Activated B cell treated with CpG ODN at 0.5 μM for 24 hours (primary cell): ENCODE measurements around the gene SLC24A4. TPM values are rescaled to one million over a fixed set of nuclear protein-coding genes. Genes with fewer than 3 reads are reported as not detected.

Source experiments
- ATAC-seq: fragments of 200-7000 bp; cut with Tn5 transposase; one replicate; pipeline ENCODE4 v1.10.0; 2021; ENCODE audit warnings: low read depth, mild to moderate bottlenecking, moderate library complexity
- CTCF ChIA-PET: fragments of 350-600 bp; sonication (Branson Sonifier 250); formaldehyde crosslinking; loops from one replicate; lab custom pipeline; 2021; ENCODE audit warnings: antibody characterized with exemption; lab: Charles Lee
- POLR2A ChIA-PET: fragments of 350-600 bp; sonication (Branson Sonifier 250); formaldehyde crosslinking; loops from one replicate; lab custom pipeline; 2021; ENCODE audit warnings: antibody characterized with exemption; lab: Charles Lee
- DNase-seq: peaks from one replicate; pipeline ENCODE4 v3.0.0; 2022
- H3K27ac Mint-ChIP-seq: one replicate; pipeline ENCODE4 v1.8.0; 2020; ENCODE audit warnings: mixed read lengths
- H3K27me3 Mint-ChIP-seq: one replicate; pipeline ENCODE4 v1.8.0; 2021; ENCODE audit warnings: mixed read lengths
- H3K36me3 Mint-ChIP-seq: one replicate; pipeline ENCODE4 v1.8.0; 2021; ENCODE audit warnings: low read depth, mixed read lengths
- H3K4me1 Mint-ChIP-seq: one replicate; pipeline ENCODE4 v1.8.0; 2021; ENCODE audit warnings: mixed read lengths
- H3K4me3 Mint-ChIP-seq: one replicate; pipeline ENCODE4 v1.8.0; 2020; ENCODE audit warnings: mild to moderate bottlenecking, mixed read lengths
- H3K9me3 Mint-ChIP-seq: one replicate; pipeline ENCODE4 v1.8.0; 2020; ENCODE audit warnings: mixed read lengths
- CTCF ChIP-seq: fragments of 200-600 bp; IDR thresholded peaks from one replicate; pipeline ENCODE4 v1.8.0; 2022; ENCODE audit warnings: antibody characterized with exemption, mild to moderate bottlenecking
- intact Hi-C: fragments of 100-400 bp; cut with micrococcal nuclease; formaldehyde crosslinking; loops from one replicate; pipeline ENCODE4 v1.15.1; 2024
- total RNA-seq: library from RNA; stranded (reverse); gene quantifications from 2 replicates; pipeline ENCODE4 v1.2.3, GENCODE V29; 2022

The SLC24A4 gene
- total RNA-seq, 1 donor from 2014 or later = 0.09 TPM

- no peak overlapping the region for H3K27ac Mint-ChIP-seq
- POLR2A ChIA-PET = interaction anchor here (0.6 kb wide), 1 partner anchor 50 kb away, joined by 7 read pairs; no protein-coding TSS in a partner anchor
- H3K27me3 Mint-ChIP-seq = peaks cover 36% of the 10 kb centered on the region
- no peak for DNase-seq
- TF ChIP-seq CTCF = no peak
- no peak overlapping the region for H3K4me3 Mint-ChIP-seq
- no peaks in the 10 kb centered on the region for H3K36me3 Mint-ChIP-seq
- H3K4me1 Mint-ChIP-seq = no peaks in the 10 kb centered on the region
- no peaks in the 10 kb centered on the region for H3K9me3 Mint-ChIP-seq
- intact Hi-C loops = no loop called here
- CTCF ChIA-PET = no interaction called here
- no peak for ATAC-seq
Observed at GRCh38 chr14:92487513-92488133, 164.7 kb downstream of the SLC24A4 start.

GRCh38 chr14:92489394-92490238 lies 166.7 kb downstream of the SLC24A4 start:
- peaks cover 26% of the 10 kb centered on the region for H3K27me3 Mint-ChIP-seq
- no peak for TF ChIP-seq CTCF
- ChIA-PET CTCF (no interaction called here), POLR2A (no interaction called here)
- H3K4me3 Mint-ChIP-seq = no peak overlapping the region
- intact Hi-C loops = no loop called here
- DNase-seq = no peak
- H3K27ac Mint-ChIP-seq = no peak overlapping the region
- no peaks in the 10 kb centered on the region for H3K4me1 Mint-ChIP-seq
- H3K36me3 Mint-ChIP-seq = no peaks in the 10 kb centered on the region
- H3K9me3 Mint-ChIP-seq = no peaks in the 10 kb centered on the region
- ATAC-seq = no peak

- POLR2A ChIA-PET = no interaction called here
- intact Hi-C loops = no loop called here
- Mint-ChIP-seq H3K27me3 (peaks cover 23% of the 10 kb centered on the region), H3K27ac (no peak overlapping the region), H3K4me3 (no peak overlapping the region), H3K36me3 (no peaks in the 10 kb centered on the region), H3K4me1 (peaks cover 4% of the 10 kb centered on the region), H3K9me3 (no peaks in the 10 kb centered on the region)
- DNase-seq (no peak), ATAC-seq (no peak)
- no peak for TF ChIP-seq CTCF
- CTCF ChIA-PET = no interaction called here
Observed at GRCh38 chr14:92490239-92490959, 167.4 kb downstream of the SLC24A4 start.

- ChIA-PET CTCF (no interaction called here), POLR2A (no interaction called here)
- Mint-ChIP-seq H3K27me3 (peaks cover 15% of the 10 kb centered on the region), H3K27ac (no peak overlapping the region), H3K4me3 (no peak overlapping the region), H3K9me3 (no peaks in the 10 kb centered on the region), H3K36me3 (no peaks in the 10 kb centered on the region), H3K4me1 (peaks cover 6% of the 10 kb centered on the region)
- DNase-seq (no peak), ATAC-seq (no peak)
- intact Hi-C loops = no loop called here
- no peak for TF ChIP-seq CTCF
Observed at GRCh38 chr14:92491782-92492181, 168.8 kb downstream of the SLC24A4 start.

GRCh38 chr14:92492258-92492657 lies 169.3 kb downstream of the SLC24A4 start:
- Mint-ChIP-seq H3K9me3 (no peaks in the 10 kb centered on the region), H3K27ac (no peak overlapping the region), H3K4me1 (peaks cover 6% of the 10 kb centered on the region), H3K27me3 (peaks cover 12% of the 10 kb centered on the region), H3K36me3 (no peaks in the 10 kb centered on the region), H3K4me3 (no peak overlapping the region)
- CTCF ChIA-PET = no interaction called here
- no peak for ATAC-seq
- no peak for DNase-seq
- POLR2A ChIA-PET = no interaction called here
- intact Hi-C loops = no loop called here
- no peak for TF ChIP-seq CTCF
